B cell (primary cell): ENCODE measurements around the gene CACNA2D3. TPM values are rescaled to one million over a fixed set of nuclear protein-coding genes. Genes with fewer than 3 reads are reported as not detected.

Source experiments
- ATAC-seq: fragments of 200-7000 bp; cut with Tn5 transposase; one replicate; pipeline ENCODE4 v1.10.0; 2021; ENCODE audit warnings: low read depth, mild to moderate bottlenecking, moderate number of reproducible peaks, moderate library complexity
- CTCF ChIA-PET: fragments of 350-600 bp; sonication (Branson Sonifier 250); formaldehyde crosslinking; loops from one replicate; lab custom pipeline; 2021; ENCODE audit warnings: antibody characterized with exemption, inconsistent platforms; lab: Charles Lee
- POLR2A ChIA-PET: fragments of 350-600 bp; sonication (Branson Sonifier 250); formaldehyde crosslinking; loops from one replicate; lab custom pipeline; 2021; ENCODE audit warnings: antibody characterized with exemption; lab: Charles Lee
- DNase-seq: peaks from one replicate; pipeline ENCODE4 v3.0.0; 2013
- H2AFZ ChIP-seq: 2 replicates; pipeline ENCODE4 v1.6.1; 2012; ENCODE audit warnings: mild to moderate bottlenecking, low read depth, low read length; ENCODE audit not compliant: insufficient read depth, poor library complexity, severe bottlenecking
- H3K27ac ChIP-seq, 2 donors: 1 replicate in 1 of 2; 2 replicates in 1 of 2; pipeline ENCODE4 v1.5.1; 2012 to 2013; ENCODE audit warnings: low read length in 2 of 2, mild to moderate bottlenecking in 2 of 2, moderate library complexity in 1 of 2
- H3K27me3 ChIP-seq, 4 experiments: fragments of 200-600 bp in 1 of 4; sonication (generic) in 1 of 4; replicated peaks in 1 of 4; 1 replicate in 2 of 4; 2 replicates in 2 of 4; pipeline versions ENCODE4 v1.6.1 to v1.7.0; 2013 to 2016; ENCODE audit warnings: low read length in 3 of 4, mild to moderate bottlenecking in 2 of 4, mixed read lengths in 1 of 4, moderate library complexity in 1 of 4; ENCODE audit not compliant: insufficient read depth in 4 of 4, control insufficient read depth in 3 of 4; ENCODE audit errors: control extremely low read depth in 1 of 4
- H3K36me3 ChIP-seq, 2 experiments: replicated peaks in 1 of 2; 1 replicate in 1 of 2; 2 replicates in 1 of 2; pipeline versions ENCODE4 v1.6.1 to v1.7.1; 2013; ENCODE audit warnings: low read length in 1 of 2; ENCODE audit not compliant: insufficient read depth in 2 of 2, control insufficient read depth in 1 of 2; ENCODE audit errors: control extremely low read depth in 1 of 2, extremely low read depth in 1 of 2
- H3K4me1 ChIP-seq, 2 donors: fragments of 200-600 bp in 1 of 2; sonication (generic) in 1 of 2; 1 replicate in 1 of 2; 2 replicates in 1 of 2; pipeline versions ENCODE4 v1.5.1 to v1.6.1; 2013 to 2017; ENCODE audit warnings: low read length in 2 of 2; ENCODE audit not compliant: control insufficient read depth in 2 of 2, insufficient read depth in 2 of 2
- H3K4me2 ChIP-seq: replicated peaks from 2 replicates; pipeline ENCODE3; 2012; ENCODE audit warnings: mild to moderate bottlenecking, low read depth, low read length; ENCODE audit not compliant: poor library complexity, severe bottlenecking
- H3K4me3 ChIP-seq, 5 experiments: fragments of 200-600 bp in 1 of 5; sonication (generic) in 1 of 5; 1 replicate in 3 of 5; 2 replicates in 2 of 5; pipeline versions ENCODE4 v1.5.1 to v1.7.0; 2011 to 2016; ENCODE audit warnings: low read length in 4 of 5, mild to moderate bottlenecking in 4 of 5, low read depth in 2 of 5, control low read depth in 1 of 5, moderate library complexity in 1 of 5; ENCODE audit not compliant: insufficient read depth in 1 of 5; ENCODE audit errors: control extremely low read depth in 1 of 5, extremely low read depth in 1 of 5
- H3K79me2 ChIP-seq: fragments of 200-600 bp; sonication (generic); one replicate; pipeline ENCODE4 v1.6.0; 2016; ENCODE audit warnings: low read length; ENCODE audit not compliant: control insufficient read depth, insufficient read depth
- H3K9ac ChIP-seq: fragments of 200-600 bp; sonication (generic); 2 replicates; pipeline ENCODE4 v1.6.1; 2017; ENCODE audit warnings: mild to moderate bottlenecking, low read length, moderate library complexity
- H3K9me3 ChIP-seq, 3 donors: one replicate each; pipeline versions ENCODE4 v1.6.1 to v1.7.1; 2013; ENCODE audit warnings: low read length in 2 of 3; ENCODE audit not compliant: control insufficient read depth in 2 of 3, insufficient read depth in 1 of 3; ENCODE audit errors: control extremely low read depth in 1 of 3
- H4K20me1 ChIP-seq: 2 replicates; pipeline ENCODE4 v1.6.0; 2012; ENCODE audit warnings: mild to moderate bottlenecking, low read length; ENCODE audit not compliant: insufficient read depth, control insufficient read depth, poor library complexity, severe bottlenecking
- H3K27ac Mint-ChIP-seq: one replicate; pipeline ENCODE4 v1.8.0; 2021; ENCODE audit warnings: mixed read lengths
- H3K27me3 Mint-ChIP-seq: one replicate; pipeline ENCODE4 v1.8.0; 2021; ENCODE audit warnings: mixed read lengths
- H3K4me1 Mint-ChIP-seq: one replicate; pipeline ENCODE4 v1.8.0; 2021; ENCODE audit warnings: mixed read lengths
- H3K4me3 Mint-ChIP-seq: one replicate; pipeline ENCODE4 v1.8.0; 2021; ENCODE audit warnings: mixed read lengths
- H3K9me3 Mint-ChIP-seq: one replicate; pipeline ENCODE4 v1.8.0; 2022; ENCODE audit warnings: mixed read lengths; ENCODE audit not compliant: insufficient read depth
- CTCF ChIP-seq: fragments of 200-600 bp; IDR thresholded peaks from one replicate; pipeline ENCODE4 v1.8.0; 2022; ENCODE audit warnings: antibody characterized with exemption, mild to moderate bottlenecking
- EZH2 ChIP-seq: IDR thresholded peaks from 2 replicates; pipeline ENCODE4 v1.6.1; 2012; ENCODE audit warnings: borderline replicate concordance, low read depth, mild to moderate bottlenecking, moderate library complexity, low read length; ENCODE audit not compliant: insufficient read depth, poor library complexity, severe bottlenecking
- WGBS: methylation state at CpG from one replicate; pipeline ENCODE4 v1.1.5; 2013; ENCODE audit warnings: missing lambda C conversion rate; ENCODE audit not compliant: insufficient coverage; 5-methylcytosine and 5-hydroxymethylcytosine counted together
- intact Hi-C: fragments of 100-400 bp; cut with micrococcal nuclease; formaldehyde crosslinking; loops from one replicate; pipeline ENCODE4 v1.10.0; 2022
- polyA plus RNA-seq: library from polyadenylated mRNA; depleted of rRNA; stranded (reverse); fragments of >200 nt; gene quantifications from 2 replicates; pipeline ENCODE4 v1.2.3, GENCODE V29; 2012
- total RNA-seq, 2 donors: library from RNA; stranded (reverse); fragments of 120-200 nt in 1 of 2; gene quantifications; 1 replicate in 1 of 2; 2 replicates in 1 of 2; pipeline versions ENCODE4 v1.2.3 to v1.2.4, GENCODE V29; 2013 to 2022

CACNA2D3 gene
- total and polyA plus RNA-seq, 2 donors (not counting 1 experiment from before 2014, with no cell fraction given) = not detected

DNA sequence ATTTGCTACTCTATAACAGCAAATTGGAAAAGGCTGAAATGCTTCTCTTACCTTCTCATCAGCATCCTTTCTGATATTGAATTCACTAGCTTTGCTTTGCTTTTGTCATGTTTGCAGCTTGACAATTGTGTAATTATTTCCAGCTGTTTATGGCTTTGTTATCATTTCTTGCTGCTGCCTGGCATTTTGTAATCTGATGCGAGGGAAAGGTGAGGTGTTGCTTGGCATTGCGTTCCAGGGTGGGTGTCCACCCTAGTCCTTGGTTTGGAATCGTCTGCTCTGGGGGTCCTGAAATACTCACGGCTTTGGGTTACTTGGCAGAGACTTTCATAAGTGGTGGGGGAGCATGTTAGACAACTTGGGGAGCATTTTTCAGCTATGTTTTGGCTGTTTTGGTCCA, 2.9 kb downstream of the CACNA2D3 start:
- Histone ChIP-seq H3K9me3 (peaks cover 0 to 7% (median 0%) of the 10 kb centered on the region in 3 donors), H3K27ac (no peak overlapping the region), H3K27me3 (peaks cover 0 to 24% (median 15%) of the 10 kb centered on the region in 4 experiments), H4K20me1 (no peaks in the 10 kb centered on the region), H3K4me2 (no peak overlapping the region), H2AFZ (no peak overlapping the region), H3K36me3 (no peaks in the 10 kb centered on the region), H3K4me1 (peaks cover 6 to 8% of the 10 kb centered on the region in 2 donors), H3K9ac (no peak overlapping the region), H3K79me2 (no peaks in the 10 kb centered on the region), H3K4me3 (no peak overlapping the region)
- ATAC-seq = no peak
- DNase-seq = no peak
- Mint-ChIP-seq H3K9me3 (no peaks in the 10 kb centered on the region), H3K27me3 (peaks cover 41% of the 10 kb centered on the region), H3K4me1 (peaks cover 16% of the 10 kb centered on the region), H3K4me3 (no peak overlapping the region), H3K27ac (no peak overlapping the region)
- whole genome bisulfite sequencing = 59% methylated on average over 4 of the region's 4 CpGs
- ChIA-PET POLR2A (no interaction called here), CTCF (no interaction called here)
- intact Hi-C loops = no loop called here
- TF ChIP-seq EZH2 (no peak), CTCF (no peak)

GRCh38 chr3:54126551-54126950, 4.2 kb downstream of the CACNA2D3 start:
- Mint-ChIP-seq H3K4me1 (peaks cover 10% of the 10 kb centered on the region), H3K4me3 (no peak overlapping the region), H3K9me3 (no peaks in the 10 kb centered on the region), H3K27ac (no peak overlapping the region), H3K27me3 (peaks cover 38% of the 10 kb centered on the region)
- Histone ChIP-seq H3K27me3 (peaks cover 0 to 24% (median 9%) of the 10 kb centered on the region in 4 experiments), H2AFZ (no peak overlapping the region), H3K9ac (no peak overlapping the region), H4K20me1 (no peaks in the 10 kb centered on the region), H3K79me2 (no peaks in the 10 kb centered on the region), H3K4me3 (no peak overlapping the region), H3K36me3 (no peaks in the 10 kb centered on the region), H3K27ac (no peak overlapping the region), H3K9me3 (no peaks in the 10 kb centered on the region), H3K4me1 (peaks cover 0 to 3% of the 10 kb centered on the region in 2 donors), H3K4me2 (no peak overlapping the region)
- CTCF ChIA-PET = no interaction called here
- DNase-seq (no peak), ATAC-seq (no peak)
- POLR2A ChIA-PET = no interaction called here
- no peak for TF ChIP-seq CTCF
- no peak for TF ChIP-seq EZH2
- WGBS = 71% methylated on average over 2 of the region's 7 CpGs
- intact Hi-C loops = no loop called here
